CD14-positive monocyte (primary cell): ENCODE measurements around the gene CA6. TPM values are rescaled to one million over a fixed set of nuclear protein-coding genes. Genes with fewer than 3 reads are reported as not detected.

Experiments
- DNase-seq, 3 donors: peaks; one replicate each; pipeline ENCODE4 v3.0.0-alpha.2; 2011 to 2022
- H2AFZ ChIP-seq: 2 replicates; pipeline ENCODE4 v1.6.0; 2012; ENCODE audit warnings: mild to moderate bottlenecking, low read depth, low read length, inconsistent platforms; ENCODE audit not compliant: insufficient read depth, poor library complexity, severe bottlenecking
- H3K27ac ChIP-seq, 2 donors: 1 replicate in 1 of 2; 2 replicates in 1 of 2; pipeline ENCODE4 v1.5.1; 2012 to 2013; ENCODE audit warnings: low read length in 2 of 2, control low read depth in 1 of 2, inconsistent platforms in 1 of 2, low read depth in 1 of 2, mild to moderate bottlenecking in 1 of 2
- H3K27me3 ChIP-seq, 2 donors: one replicate each; pipeline versions ENCODE4 v1.6.0 to v1.6.1; 2011 to 2013; ENCODE audit warnings: low read length in 2 of 2; ENCODE audit not compliant: control insufficient read depth in 2 of 2, insufficient read depth in 2 of 2
- H3K36me3 ChIP-seq, 2 donors: replicated peaks in 1 of 2; 1 replicate in 1 of 2; 2 replicates in 1 of 2; pipeline versions ENCODE4 v1.5.1 to v1.6.1; 2012 to 2013; ENCODE audit warnings: low read length in 2 of 2, control low read depth in 1 of 2, inconsistent platforms in 1 of 2, mild to moderate bottlenecking in 1 of 2; ENCODE audit not compliant: insufficient read depth in 2 of 2, control insufficient read depth in 1 of 2
- H3K4me1 ChIP-seq, 2 donors: 1 replicate in 1 of 2; 2 replicates in 1 of 2; pipeline versions ENCODE4 v1.5.1 to v1.6.1; 2012 to 2013; ENCODE audit warnings: low read length in 2 of 2, control low read depth in 1 of 2, inconsistent platforms in 1 of 2, mild to moderate bottlenecking in 1 of 2, moderate library complexity in 1 of 2; ENCODE audit not compliant: insufficient read depth in 2 of 2, control insufficient read depth in 1 of 2
- H3K4me2 ChIP-seq: replicated peaks from 2 replicates; pipeline ENCODE3; 2012; ENCODE audit warnings: low read length, moderate library complexity, mild to moderate bottlenecking; ENCODE audit not compliant: poor library complexity, severe bottlenecking; ENCODE audit errors: extremely low read depth
- H3K4me3 ChIP-seq, 3 experiments: fragments of 200-600 bp in 1 of 3; sonication (generic) in 1 of 3; replicated peaks in 1 of 3; 1 replicate in 2 of 3; 2 replicates in 1 of 3; pipeline ENCODE4 v1.5.1; 2011 to 2013; ENCODE audit warnings: low read length in 3 of 3, mild to moderate bottlenecking in 3 of 3, control low read depth in 2 of 3, low read depth in 2 of 3, inconsistent platforms in 1 of 3, moderate library complexity in 1 of 3
- H3K79me2 ChIP-seq: 2 replicates; pipeline ENCODE4 v1.6.0; 2012; ENCODE audit warnings: mild to moderate bottlenecking, control low read depth, inconsistent platforms, low read length, moderate library complexity; ENCODE audit not compliant: insufficient read depth
- H3K9ac ChIP-seq: 2 replicates; pipeline ENCODE4 v1.6.0; 2017; ENCODE audit warnings: low read length, mild to moderate bottlenecking; ENCODE audit not compliant: insufficient read depth, poor library complexity, severe bottlenecking
- H3K9me3 ChIP-seq, 2 donors: replicated peaks in 1 of 2; 1 replicate in 1 of 2; 2 replicates in 1 of 2; pipeline versions ENCODE4 v1.5.1 to v1.6.1; 2012 to 2013; ENCODE audit warnings: low read length in 2 of 2, control low read depth in 1 of 2; ENCODE audit not compliant: control insufficient read depth in 1 of 2, insufficient read depth in 1 of 2
- H4K20me1 ChIP-seq: 2 replicates; pipeline ENCODE4 v1.6.0; 2012; ENCODE audit warnings: mild to moderate bottlenecking, low read length, control low read depth, moderate library complexity; ENCODE audit not compliant: insufficient read depth
- H3K27ac Mint-ChIP-seq, 7 donors: one replicate each; pipeline ENCODE4 v1.8.0; 2020; ENCODE audit warnings: mild to moderate bottlenecking in 7 of 7, mixed read lengths in 7 of 7, moderate library complexity in 6 of 7, inconsistent platforms in 2 of 7
- H3K27me3 Mint-ChIP-seq, 3 donors: one replicate each; pipeline ENCODE4 v1.8.0; 2021 to 2022; ENCODE audit warnings: low read depth in 3 of 3, mild to moderate bottlenecking in 3 of 3, mixed read lengths in 3 of 3, moderate library complexity in 3 of 3, inconsistent platforms in 1 of 3
- H3K36me3 Mint-ChIP-seq, 2 donors: one replicate each; pipeline ENCODE4 v1.8.0; 2020; ENCODE audit warnings: mixed read lengths in 2 of 2, inconsistent platforms in 1 of 2, mild to moderate bottlenecking in 1 of 2
- H3K4me1 Mint-ChIP-seq: one replicate; pipeline ENCODE4 v1.8.0; 2020; ENCODE audit warnings: mild to moderate bottlenecking, mixed read lengths
- H3K4me3 Mint-ChIP-seq, 2 donors: one replicate each; pipeline ENCODE4 v1.8.0; 2020; ENCODE audit warnings: mild to moderate bottlenecking in 2 of 2, mixed read lengths in 2 of 2, moderate library complexity in 1 of 2
- H3K9me3 Mint-ChIP-seq, 7 donors: one replicate each; pipeline ENCODE4 v1.8.0; 2020 to 2022; ENCODE audit warnings: mixed read lengths in 7 of 7, mild to moderate bottlenecking in 6 of 7, moderate library complexity in 6 of 7, inconsistent platforms in 2 of 7
- WGBS: methylation state at CpG from one replicate; pipeline ENCODE4 v1.1.5; 2013; ENCODE audit warnings: missing lambda C conversion rate; ENCODE audit not compliant: insufficient coverage; 5-methylcytosine and 5-hydroxymethylcytosine counted together
- intact Hi-C, 2 donors: fragments of 100-400 bp; cut with micrococcal nuclease; formaldehyde crosslinking; loops; one replicate each; pipeline versions ENCODE4 v1.15.0 to v1.15.1; 2023
- polyA plus RNA-seq, 3 donors: library from polyadenylated mRNA; depleted of rRNA in 1 of 3; unstranded in 2 of 3; stranded (reverse) in 1 of 3; fragments of 300-500 nt in 2 of 3; fragments of >200 nt in 1 of 3; fragmentation: Illumina TruSeq in 2 of 3; gene quantifications; 1 replicate in 2 of 3; 2 replicates in 1 of 3; pipeline ENCODE4 v1.2.3, GENCODE V29; 2012 to 2021
- TF ChIP-seq, protein P1 (sequence below): fragments of 200-600 bp; IDR thresholded peaks from one replicate; pipeline ENCODE4 v1.8.0; 2022; ENCODE audit warnings: antibody characterized with exemption, mild to moderate bottlenecking

The CA6 gene
- polyA plus RNA-seq, 3 donors: not detected

DNA sequence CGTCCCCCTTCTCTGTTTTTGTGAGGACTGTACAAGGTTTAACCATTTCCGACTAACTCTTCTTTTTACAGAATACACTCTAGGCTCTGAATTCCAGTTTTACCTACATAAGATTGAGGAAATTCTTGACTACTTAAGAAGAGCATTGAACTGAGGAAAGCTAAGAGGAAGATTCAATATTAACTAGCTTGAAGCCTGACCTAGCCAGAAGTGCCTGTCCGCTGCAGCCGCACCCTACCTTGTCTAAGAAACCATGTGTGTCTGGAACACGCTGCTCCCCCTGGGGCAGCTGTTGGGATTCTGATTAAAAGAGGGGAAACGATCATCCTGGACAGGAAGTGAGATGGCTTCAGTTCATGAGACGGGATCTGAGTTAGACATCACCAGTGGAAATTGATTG is 28.9 kb downstream of the CA6 start:
- Histone ChIP-seq H3K4me2 (no peak overlapping the region), H3K27me3 (no peaks in the 10 kb centered on the region), H3K9me3 (no peaks in the 10 kb centered on the region), H4K20me1 (no peaks in the 10 kb centered on the region), H3K4me3 (no peak overlapping the region), H3K9ac (no peak overlapping the region), H2AFZ (no peak overlapping the region), H3K36me3 (no peaks in the 10 kb centered on the region), H3K4me1 (peaks cover 0 to 8% of the 10 kb centered on the region in 2 donors), H3K79me2 (no peaks in the 10 kb centered on the region), H3K27ac (no peak overlapping the region)
- Mint-ChIP-seq H3K4me3 (no peak overlapping the region), H3K4me1 (peaks cover 11% of the 10 kb centered on the region), H3K36me3 (no peaks in the 10 kb centered on the region), H3K27ac (no peak overlapping the region), H3K27me3 (peaks cover 7 to 8% (median 8%) of the 10 kb centered on the region in 3 donors), H3K9me3 (peaks cover 0 to 3% (median 0%) of the 10 kb centered on the region in 7 donors)
- WGBS: no CpG with 5 or more reads among the region's 7 CpGs
- TF ChIP-seq, protein P1, sequence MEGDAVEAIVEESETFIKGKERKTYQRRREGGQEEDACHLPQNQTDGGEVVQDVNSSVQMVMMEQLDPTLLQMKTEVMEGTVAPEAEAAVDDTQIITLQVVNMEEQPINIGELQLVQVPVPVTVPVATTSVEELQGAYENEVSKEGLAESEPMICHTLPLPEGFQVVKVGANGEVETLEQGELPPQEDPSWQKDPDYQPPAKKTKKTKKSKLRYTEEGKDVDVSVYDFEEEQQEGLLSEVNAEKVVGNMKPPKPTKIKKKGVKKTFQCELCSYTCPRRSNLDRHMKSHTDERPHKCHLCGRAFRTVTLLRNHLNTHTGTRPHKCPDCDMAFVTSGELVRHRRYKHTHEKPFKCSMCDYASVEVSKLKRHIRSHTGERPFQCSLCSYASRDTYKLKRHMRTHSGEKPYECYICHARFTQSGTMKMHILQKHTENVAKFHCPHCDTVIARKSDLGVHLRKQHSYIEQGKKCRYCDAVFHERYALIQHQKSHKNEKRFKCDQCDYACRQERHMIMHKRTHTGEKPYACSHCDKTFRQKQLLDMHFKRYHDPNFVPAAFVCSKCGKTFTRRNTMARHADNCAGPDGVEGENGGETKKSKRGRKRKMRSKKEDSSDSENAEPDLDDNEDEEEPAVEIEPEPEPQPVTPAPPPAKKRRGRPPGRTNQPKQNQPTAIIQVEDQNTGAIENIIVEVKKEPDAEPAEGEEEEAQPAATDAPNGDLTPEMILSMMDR: no peak
- no peak for DNase-seq
- intact Hi-C loops: no loop called here

DNA sequence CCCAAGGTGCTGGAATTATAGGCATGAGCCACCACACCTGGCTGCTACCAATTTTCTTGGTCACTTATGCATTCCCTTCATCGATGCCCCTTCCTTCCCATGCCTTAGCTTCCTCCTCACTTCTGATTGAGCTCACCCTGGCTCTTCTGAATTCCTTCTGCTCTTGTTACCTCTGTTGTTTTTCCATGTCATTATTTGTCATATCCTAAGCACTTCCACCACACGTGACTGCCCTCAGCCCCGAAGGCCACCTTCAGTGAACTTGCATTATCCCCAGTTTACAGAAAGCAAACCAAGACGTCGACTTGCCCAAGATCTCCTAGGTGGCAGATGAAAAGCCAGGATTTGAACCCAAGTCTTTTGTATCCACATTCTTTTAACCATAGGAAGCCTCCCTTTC is 30.7 kb downstream of the CA6 start:
- H3K27ac Mint-ChIP-seq: no peak overlapping the region
- H4K20me1 ChIP-seq: no peaks in the 10 kb centered on the region
- H3K4me1 ChIP-seq: peaks cover 6 to 7% of the 10 kb centered on the region in 2 donors
- H3K27me3 ChIP-seq: no peaks in the 10 kb centered on the region
- no peak overlapping the region for H3K9ac ChIP-seq
- no peak overlapping the region for H3K4me3 Mint-ChIP-seq
- peaks cover 2 to 7% (median 4%) of the 10 kb centered on the region in 3 donors for H3K27me3 Mint-ChIP-seq
- WGBS: 91% methylated on average over 5 of the region's 5 CpGs
- intact Hi-C loops: no loop called here
- peaks cover 10% of the 10 kb centered on the region for H3K4me1 Mint-ChIP-seq
- H3K27ac ChIP-seq: no peak overlapping the region
- peaks cover 0 to 4% of the 10 kb centered on the region in 2 donors for H3K9me3 ChIP-seq
- H2AFZ ChIP-seq: no peak overlapping the region
- H3K36me3 Mint-ChIP-seq: no peaks in the 10 kb centered on the region
- no peak for DNase-seq
- TF ChIP-seq, protein P1: no peak
- H3K9me3 Mint-ChIP-seq: peaks cover 4 to 10% (median 6%) of the 10 kb centered on the region in 7 donors
- H3K36me3 ChIP-seq: no peaks in the 10 kb centered on the region
- H3K4me2 ChIP-seq: no peak overlapping the region
- no peak overlapping the region for H3K4me3 ChIP-seq
- no peaks in the 10 kb centered on the region for H3K79me2 ChIP-seq
